Tibial nerve (tissue), 3 donors: ENCODE measurements around the gene GPRIN1.

Experiments
- CTCF ChIP-seq, 5 experiments: fragments of 200-600 bp in 3 of 5; fragments of 450-650 bp in 2 of 5; sonication (generic) in 3 of 5; IDR thresholded peaks; one replicate each; pipeline ENCODE4 v1.5.1; 2016 to 2019; ENCODE audit warnings: antibody characterized with exemption in 5 of 5, mild to moderate bottlenecking in 3 of 5, moderate library complexity in 2 of 5
- POLR2A ChIP-seq, 2 donors: fragments of 450-650 bp; IDR thresholded peaks; one replicate each; pipeline ENCODE4 v1.6.1; 2017; ENCODE audit warnings: antibody characterized with exemption in 2 of 2, mild to moderate bottlenecking in 2 of 2, moderate library complexity in 2 of 2

GRCh38 chr5:176597417-176598389, 12.3 kb downstream of the GPRIN1 start:
- TF ChIP-seq CTCF (IDR thresholded peaks at IDR 0.05) (no peak), POLR2A (IDR thresholded peaks at IDR 0.05) (no peak)
